K562 (cell line): ENCODE data around the gene BMPR2. TPM values are rescaled to one million over a fixed set of nuclear protein-coding genes. Genes with fewer than 3 reads are reported as not detected.

ENCODE experiments used
- BDP1 ChIP-seq: IDR thresholded peaks from 3 replicates; pipeline ENCODE4 v1.6.1; 2011; ENCODE audit not compliant: insufficient read length, insufficient read depth
- CTCFL ChIP-seq: IDR thresholded peaks from 2 replicates; pipeline ENCODE4 v1.6.1; 2011; ENCODE audit warnings: borderline replicate concordance, low read depth, mild to moderate bottlenecking, moderate library complexity, low read length; ENCODE audit not compliant: insufficient read depth, poor library complexity, severe bottlenecking
- HNRNPK ChIP-seq: fragments of 200-400 bp; formaldehyde crosslinking; IDR thresholded peaks from one replicate; pipeline ENCODE4 v1.6.1; 2018; ENCODE audit warnings: mild to moderate bottlenecking, low read depth, low read length; ENCODE audit not compliant: poor library complexity, severe bottlenecking
- KAT7 ChIP-seq: sonication (generic); formaldehyde crosslinking; IDR thresholded peaks from 2 replicates; pipeline ENCODE4 v1.8.0; 2022; ENCODE audit warnings: missing genetic modification reagents, mild to moderate bottlenecking, borderline replicate concordance
- KDM5B ChIP-seq: fragments of 200-600 bp; sonication (generic); IDR thresholded peaks from 2 replicates; pipeline ENCODE4 v1.6.1; 2012; ENCODE audit warnings: low read depth, mild to moderate bottlenecking, moderate library complexity, low read length, control low read depth, inconsistent platforms; ENCODE audit not compliant: insufficient replicate concordance
- PRPF4 ChIP-seq: fragments of 200-400 bp; formaldehyde crosslinking; IDR thresholded peaks from one replicate; pipeline ENCODE4 v1.6.1; 2017; ENCODE audit warnings: low read length, low read depth, mild to moderate bottlenecking; ENCODE audit not compliant: insufficient read depth, poor library complexity, severe bottlenecking
- PTTG1 ChIP-seq: fragments of 450-650 bp; IDR thresholded peaks from 2 replicates; pipeline ENCODE4 v1.6.1; 2016; ENCODE audit warnings: low read depth, mild to moderate bottlenecking, missing genetic modification characterization, missing compliant biosample characterization
- RBBP5 ChIP-seq: fragments of 200-600 bp; sonication (generic); IDR thresholded peaks from 2 replicates; pipeline ENCODE4 v1.6.1; 2012; ENCODE audit warnings: borderline replicate concordance, mild to moderate bottlenecking, low read length, control low read depth, inconsistent platforms; ENCODE audit not compliant: insufficient read depth, poor library complexity, severe bottlenecking
- SAP30 ChIP-seq: fragments of 200-600 bp; sonication (generic); IDR thresholded peaks from 2 replicates; pipeline ENCODE4 v1.6.1; 2012; ENCODE audit warnings: borderline replicate concordance, low read depth, mild to moderate bottlenecking, moderate library complexity, low read length, control low read depth, inconsistent platforms; ENCODE audit not compliant: insufficient read depth, poor library complexity, severe bottlenecking
- SIN3A ChIP-seq, 2 experiments: fragments of 150-350 bp in 1 of 2; IDR thresholded peaks; 2 replicates each; pipeline ENCODE4 v1.6.1; 2011 to 2016; ENCODE audit warnings: borderline replicate concordance in 2 of 2, low read depth in 2 of 2, low read length in 2 of 2, mild to moderate bottlenecking in 2 of 2, moderate library complexity in 2 of 2; ENCODE audit not compliant: control insufficient read depth in 1 of 2
- SNAPC5 ChIP-seq: fragments of 250-450 bp; sonication (Bioruptor Pico); IDR thresholded peaks from 2 replicates; pipeline ENCODE4 v1.8.0; 2021; ENCODE audit warnings: moderate library complexity, mild to moderate bottlenecking, inconsistent platforms
- UBTF ChIP-seq, 2 experiments: IDR thresholded peaks; 2 replicates each; pipeline ENCODE4 v1.6.1; 2012; ENCODE audit warnings: improper control_type of control experiment in 2 of 2, low read depth in 2 of 2, low read length in 2 of 2, borderline replicate concordance in 1 of 2
- ZKSCAN3 ChIP-seq: fragments of 250-450 bp; sonication (Bioruptor Pico); IDR thresholded peaks from 2 replicates; pipeline ENCODE4 v1.4.0; 2020
- ZNF384 ChIP-seq: IDR thresholded peaks from 2 replicates; pipeline ENCODE4 v1.6.1; 2012; ENCODE audit warnings: low read depth, low read length, improper control_type of control experiment
- ZNF639 ChIP-seq, 2 experiments: fragments of 200-800 bp in 1 of 2; sonication (Bioruptor generic) in 1 of 2; sonication (generic) in 1 of 2; formaldehyde crosslinking in 1 of 2; IDR thresholded peaks in 1 of 2; conservative IDR thresholded peaks in 1 of 2; 2 replicates each; pipeline versions ENCODE4 v1.5.0 to v1.6.1; 2016 to 2020; ENCODE audit warnings: missing compliant biosample characterization in 1 of 2, missing genetic modification characterization in 1 of 2, missing genetic modification reagents in 1 of 2
- ZSCAN32 ChIP-seq: fragments of 450-650 bp; formaldehyde crosslinking; IDR thresholded peaks from 2 replicates; pipeline ENCODE4 v1.4.0; 2020; ENCODE audit warnings: mild to moderate bottlenecking, moderate library complexity
- polyA plus RNA-seq, 8 experiments: library from polyadenylated mRNA; depleted of rRNA in 4 of 8; stranded (reverse) in 5 of 8; unstranded in 3 of 8; fragments of >200 nt; fragmentation: Nextera tagmentation in 2 of 8; fragmentation: Illumina TruSeq in 1 of 8; extraction: Ambion mirVana in 2 of 8; extraction: Trizol in 1 of 8; gene quantifications; 2 replicates each; pipeline versions ENCODE4 v1.2.1 to v1.2.3, GENCODE V29; 2011 to 2014; ENCODE audit warnings: inconsistent platforms in 1 of 8, missing spikeins in 1 of 8
- total RNA-seq, 7 experiments: library from RNA; depleted of rRNA in 6 of 7; stranded (reverse); fragments of >200 nt in 6 of 7; fragmentation: Illumina TruSeq in 2 of 7; extraction: Trizol in 2 of 7; gene quantifications; 2 replicates each; pipeline versions ENCODE4 v1.2.1 to v1.2.3, GENCODE V29; 2011 to 2021; ENCODE audit warnings: low replicate concordance in 1 of 7

Gene BMPR2
- total and polyA plus RNA-seq, 9 of the 15 experiments (the other 6 are each of a cell fraction or from before 2014, with no cell fraction given), result 0.73 to 5.0 (median 3.3) TPM

- TF ChIP-seq ZNF384 (no peak), BDP1 (no peak), CTCFL (no peak), ZNF639 (CRISPR knock-in tag; conservative IDR thresholded peaks at IDR 0.05 in 1 of 2, IDR thresholded peaks at IDR 0.05 in 1 of 2) (peak in 1 of 2 experiments; percentile 90; a peak in 1 of 4 replicates), SAP30 (peak; percentile 29), KAT7 (CRISPR knock-in tag) (0 out of 2 replicates have a peak, but pooled peaks have one; percentile 62), ZKSCAN3 (CRISPR knock-in tag) (no peak), ZSCAN32 (no peak), SNAPC5 (no peak), KDM5B (peak; percentile 51), PTTG1 (tag) (no peak), PRPF4 (no peak), SIN3A (IDR thresholded peaks at IDR 0.05; ENCODE audit: borderline replicate concordance in 2 of 2, control insufficient read depth in 1 of 2, low read depth in 2 of 2, low read length in 2 of 2) (0 out of 4 replicates have a peak, but pooled peaks of 1 of the 2 experiments have one; percentile 16), HNRNPK (no peak), RBBP5 (peak; percentile 1), UBTF (IDR thresholded peaks at IDR 0.05; ENCODE audit: borderline replicate concordance in 1 of 2, low read depth in 2 of 2, low read length in 2 of 2) (peak; percentile 76 to 82; a peak in 2 of 4 replicates)
These were observed 506 bp downstream of the BMPR2 start (continued) for GRCh38 chr2:202376460-202377206.
